GM19025 (cell line): ENCODE data around the gene ZNF883.
"Not testable (repeated sequence)": the region's sequence is repeated elsewhere in the genome, so short reads cannot be mapped to it uniquely, and the experiment has no call there.

Experiments used
- ATAC-seq: cut with Tn5 transposase; IDR thresholded peaks from one replicate; pipeline ENCODE4 v1.9.1; 2021; ENCODE audit warnings: mild to moderate bottlenecking, low read depth, moderate library complexity; ENCODE audit not compliant: unreplicated experiment

The ZNF883 gene

GRCh38 chr9:113011911-113012381 is at the start of gene ZNF883:
Gene ZNF883, minus strand, starts transcription at chr9:113012192.
- no peak for ATAC-seq

- not testable (repeated sequence) for ATAC-seq
These were observed 49.3 kb upstream of the ZNF883 start for GRCh38 chr9:113061072-113061850.

GRCh38 chr9:113059581-113060284 is 47.7 kb upstream of the ZNF883 start:
- ATAC-seq, result not testable (repeated sequence)

- no peak for ATAC-seq
These were observed 45.2 kb upstream of the ZNF883 start for GRCh38 chr9:113057193-113057592.

- ATAC-seq, result peak; percentile 96
These were observed 44.5 kb upstream of the ZNF883 start, which contains the start of gene ZFP37 for GRCh38 chr9:113056191-113057106. Gene ZFP37, minus strand, starts transcription at chr9:113056724. Its CDS starts 36 bp downstream, at chr9:113056688.

GRCh38 chr9:113042884-113043657 is 31.1 kb upstream of the ZNF883 start:
- ATAC-seq, result no peak

- ATAC-seq, result no peak
These were observed 14.2 kb upstream of the ZNF883 start for GRCh38 chr9:113026200-113026599.

GRCh38 chr9:113018247-113018646 is 6.3 kb upstream of the ZNF883 start:
- ATAC-seq, result no peak

GRCh38 chr9:113012492-113012891 is 500 bp upstream of the ZNF883 start:
- no peak for ATAC-seq

GRCh38 chr9:113005777-113006176 is 6.2 kb downstream of the ZNF883 start:
- no peak for ATAC-seq

GRCh38 chr9:112997236-112997941 is 14.6 kb downstream of the ZNF883 start:
- ATAC-seq, result no peak

GRCh38 chr9:112971415-112971814 is 40.6 kb downstream of the ZNF883 start:
- ATAC-seq, result no peak

GRCh38 chr9:112970939-112971338 is 41.1 kb downstream of the ZNF883 start:
- no peak for ATAC-seq

- ATAC-seq, result no peak
These were observed 42.3 kb downstream of the ZNF883 start for GRCh38 chr9:112969730-112970129.

GRCh38 chr9:112955550-112955949 is 56.4 kb downstream of the ZNF883 start:
- no peak for ATAC-seq

- ATAC-seq, result no peak
These were observed 66.3 kb downstream of the ZNF883 start for GRCh38 chr9:112945620-112946208.

GRCh38 chr9:112939418-112939817 is 72.6 kb downstream of the ZNF883 start:
- no peak for ATAC-seq

GRCh38 chr9:112933696-112934095 is 78.3 kb downstream of the ZNF883 start:
- ATAC-seq, result no peak
